ENCODE results near the gene TTPAL.
A peak's percentile ranks its signal among the peaks of the same experiment; 100 is the strongest.

The TTPAL gene

GRCh38 chr20:44513871-44514270, 38.2 kb downstream of the TTPAL start:
- TF ChIP-seq, protein P1, sequence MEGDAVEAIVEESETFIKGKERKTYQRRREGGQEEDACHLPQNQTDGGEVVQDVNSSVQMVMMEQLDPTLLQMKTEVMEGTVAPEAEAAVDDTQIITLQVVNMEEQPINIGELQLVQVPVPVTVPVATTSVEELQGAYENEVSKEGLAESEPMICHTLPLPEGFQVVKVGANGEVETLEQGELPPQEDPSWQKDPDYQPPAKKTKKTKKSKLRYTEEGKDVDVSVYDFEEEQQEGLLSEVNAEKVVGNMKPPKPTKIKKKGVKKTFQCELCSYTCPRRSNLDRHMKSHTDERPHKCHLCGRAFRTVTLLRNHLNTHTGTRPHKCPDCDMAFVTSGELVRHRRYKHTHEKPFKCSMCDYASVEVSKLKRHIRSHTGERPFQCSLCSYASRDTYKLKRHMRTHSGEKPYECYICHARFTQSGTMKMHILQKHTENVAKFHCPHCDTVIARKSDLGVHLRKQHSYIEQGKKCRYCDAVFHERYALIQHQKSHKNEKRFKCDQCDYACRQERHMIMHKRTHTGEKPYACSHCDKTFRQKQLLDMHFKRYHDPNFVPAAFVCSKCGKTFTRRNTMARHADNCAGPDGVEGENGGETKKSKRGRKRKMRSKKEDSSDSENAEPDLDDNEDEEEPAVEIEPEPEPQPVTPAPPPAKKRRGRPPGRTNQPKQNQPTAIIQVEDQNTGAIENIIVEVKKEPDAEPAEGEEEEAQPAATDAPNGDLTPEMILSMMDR (conservative IDR thresholded peaks at IDR 0.05; ENCODE audit: low read depth), result no peak
- ChIA-PET POLR2A (ENCODE audit: low non-redundant PET) (no interaction called here), CTCF (interaction anchor here (1.1 kb wide), 1 partner anchor 170 kb away, joined by 6 read pairs; no protein-coding TSS in a partner anchor)
- no peak for DNase-seq (ENCODE audit: low spot score)
- H3K27ac ChIP-seq, result no peak overlapping the region

GRCh38 chr20:44516491-44516890, 40.8 kb downstream of the TTPAL start:
- TF ChIP-seq, protein P1 (conservative IDR thresholded peaks at IDR 0.05; ENCODE audit: low read depth), result no peak
- H3K27ac ChIP-seq, result no peak overlapping the region
- no peak for DNase-seq (ENCODE audit: low spot score)
- ChIA-PET CTCF (no interaction called here), POLR2A (ENCODE audit: low non-redundant PET) (interaction anchor here (0.7 kb wide), 1 partner anchor 16 kb away, joined by 3 read pairs; no protein-coding TSS in a partner anchor)

- TF ChIP-seq, protein P1 (conservative IDR thresholded peaks at IDR 0.05; ENCODE audit: low read depth), result no peak
- ChIA-PET POLR2A (ENCODE audit: low non-redundant PET) (no interaction called here), CTCF (interaction anchor here (0.6 kb wide), 1 partner anchor 568 kb away, joined by 3 read pairs; no protein-coding TSS in a partner anchor)
- no peak for DNase-seq (ENCODE audit: low spot score)
- H3K27ac ChIP-seq, result no peak overlapping the region
These were observed 41.8 kb downstream of the TTPAL start for GRCh38 chr20:44517454-44517853.

- ChIA-PET POLR2A (ENCODE audit: low non-redundant PET) (no interaction called here), CTCF (interaction anchor here (0.7 kb wide), 1 partner anchor 120 kb away, joined by 3 read pairs; no protein-coding TSS in a partner anchor)
- no peak overlapping the region for H3K27ac ChIP-seq
- DNase-seq (ENCODE audit: low spot score), result no peak
- TF ChIP-seq, protein P1 (conservative IDR thresholded peaks at IDR 0.05; ENCODE audit: low read depth), result no peak
These were observed 42.6 kb downstream of the TTPAL start for GRCh38 chr20:44518248-44518647.

GRCh38 chr20:44520881-44521280, 45.2 kb downstream of the TTPAL start:
- H3K27ac ChIP-seq, result no peak overlapping the region
- TF ChIP-seq, protein P1 (conservative IDR thresholded peaks at IDR 0.05; ENCODE audit: low read depth), result no peak
- no peak for DNase-seq (ENCODE audit: low spot score)
- ChIA-PET CTCF (interaction anchor here (1.0 to 2.0 kb wide), 3 partner anchors 10 to 89 kb away, joined by 4 to 7 read pairs (median 4); no protein-coding TSS in a partner anchor), POLR2A (ENCODE audit: low non-redundant PET) (interaction anchor here (0.7 to 1.3 kb wide), 2 partner anchors 9 to 26 kb away, joined by 3 read pairs; no protein-coding TSS in a partner anchor)

DNA sequence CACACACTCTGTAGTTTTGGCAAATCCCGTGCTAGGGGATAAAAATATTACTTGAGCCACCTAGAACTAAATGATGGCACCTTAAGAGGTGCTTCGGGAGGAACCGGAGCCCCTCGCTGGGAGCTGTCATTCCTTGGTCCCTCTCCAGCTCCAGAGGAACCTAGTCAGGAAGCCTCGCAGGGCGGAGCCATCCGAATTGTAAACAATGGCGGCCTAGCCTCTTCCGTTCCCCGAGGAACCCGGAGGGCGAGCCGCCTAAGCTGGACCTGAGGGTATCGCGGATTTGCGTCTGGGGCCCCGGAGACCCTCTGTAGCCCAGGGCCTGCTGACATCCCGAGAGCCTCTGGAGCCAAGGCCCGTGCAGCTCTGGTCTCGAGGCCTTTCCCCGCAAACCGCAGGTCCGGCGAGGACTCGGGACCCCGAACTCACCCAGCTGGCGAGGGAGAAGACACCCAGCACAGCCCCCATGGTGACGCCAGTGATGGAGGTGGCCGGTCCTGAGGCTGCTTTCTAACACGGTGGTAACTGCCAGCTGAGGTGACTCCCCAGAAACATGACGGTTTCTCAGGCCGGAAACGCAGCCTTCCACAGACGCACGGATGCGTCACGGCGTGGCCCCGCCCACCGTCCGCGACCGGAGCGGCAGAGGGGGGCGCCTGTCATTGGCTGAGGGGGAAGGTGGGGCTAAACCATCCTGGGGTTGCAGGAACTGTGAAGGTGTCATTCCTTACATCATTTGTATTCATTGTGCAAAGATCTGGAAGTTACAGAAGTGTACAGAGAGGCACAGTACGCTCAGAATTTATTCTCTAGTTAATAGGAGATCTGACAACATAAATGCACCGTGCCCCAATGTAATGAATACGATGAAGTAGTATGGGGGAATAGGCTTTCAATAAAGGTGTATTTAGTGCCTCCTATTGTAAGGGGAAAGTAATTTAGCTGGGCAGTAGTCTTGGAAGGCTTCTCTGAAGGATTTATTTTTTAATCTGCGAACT, 46.1 kb downstream of the TTPAL start, which contains the start of gene SERINC3:
TSS of gene SERINC3 (minus strand) at position 587 of the 998 bp plus-strand sequence. CDS start at position 468, 119 bp downstream.
- peak; percentile 100 for DNase-seq (ENCODE audit: low spot score)
- ChIA-PET POLR2A (ENCODE audit: low non-redundant PET) (interaction anchor here (0.6 to 1.3 kb wide), 3 partner anchors 10 to 46 kb away, joined by 3 read pairs; no protein-coding TSS in a partner anchor), CTCF (interaction anchor here (0.6 to 2.0 kb wide), 6 partner anchors 15 to 123 kb away, joined by 3 to 7 read pairs (median 4); no protein-coding TSS in a partner anchor)
- TF ChIP-seq, protein P1 (conservative IDR thresholded peaks at IDR 0.05; ENCODE audit: low read depth), result peak; percentile 72
- H3K27ac ChIP-seq, result peak within 1 kb of the TSS; percentile 89
